Smooth muscle cell (in vitro differentiated cells): ENCODE results near the gene ADAMTS2. TPM values are rescaled to one million over a fixed set of nuclear protein-coding genes. Genes with fewer than 3 reads are reported as not detected.

Source experiments
- DNase-seq: peaks from one replicate; lab custom pipeline; 2025; ENCODE audit not compliant: unreplicated experiment; lab: John Stamatoyannopoulos, UW
- H2AFZ ChIP-seq: fragments of 200-600 bp; sonication (generic); 2 replicates; pipeline ENCODE4 v1.6.0; 2016; ENCODE audit warnings: antibody characterized with exemption, low read depth, mild to moderate bottlenecking
- H3F3A ChIP-seq: fragments of 200-600 bp; sonication (generic); 2 replicates; pipeline ENCODE4 v1.6.0; 2017; ENCODE audit warnings: antibody characterized with exemption, low read depth
- H3K27ac ChIP-seq: fragments of 200-600 bp; sonication (generic); 2 replicates; pipeline ENCODE4 v1.5.1; 2016; ENCODE audit warnings: low read depth, mild to moderate bottlenecking
- H3K27me3 ChIP-seq: fragments of 200-600 bp; sonication (generic); 2 replicates; pipeline ENCODE4 v1.6.1; 2016; ENCODE audit warnings: low read depth, mild to moderate bottlenecking
- H3K36me3 ChIP-seq: fragments of 200-600 bp; sonication (generic); 2 replicates; pipeline ENCODE4 v1.5.1; 2016; ENCODE audit warnings: low read depth
- H3K4me1 ChIP-seq: fragments of 200-600 bp; sonication (generic); 2 replicates; pipeline ENCODE4 v1.5.1; 2016; ENCODE audit warnings: low read depth
- H3K4me2 ChIP-seq: fragments of 200-600 bp; sonication (generic); 2 replicates; pipeline ENCODE4 v1.6.0; 2016; ENCODE audit warnings: mild to moderate bottlenecking
- H3K4me3 ChIP-seq: fragments of 200-600 bp; sonication (generic); 2 replicates; pipeline ENCODE4 v1.5.1; 2016; ENCODE audit warnings: mild to moderate bottlenecking
- H3K79me2 ChIP-seq: fragments of 200-600 bp; sonication (generic); 2 replicates; pipeline ENCODE4 v1.6.0; 2016; ENCODE audit warnings: low read depth, mild to moderate bottlenecking
- H3K9ac ChIP-seq: fragments of 200-600 bp; sonication (generic); 2 replicates; pipeline ENCODE4 v1.6.0; 2016; ENCODE audit warnings: low read depth
- H3K9me3 ChIP-seq: fragments of 200-600 bp; sonication (generic); replicated peaks from 2 replicates; pipeline ENCODE4 v1.5.1; 2016; ENCODE audit warnings: low read depth
- H4K20me1 ChIP-seq: fragments of 200-600 bp; sonication (generic); 2 replicates; pipeline ENCODE4 v1.6.0; 2016; ENCODE audit warnings: low read depth
- WGBS: methylation state at CpG from one replicate; pipeline ENCODE4 v1.1.7; 2016; ENCODE audit warnings: low lambda C conversion rate; 5-methylcytosine and 5-hydroxymethylcytosine counted together
- polyA plus RNA-seq: library from polyadenylated mRNA; unstranded; fragments of >200 nt; fragmentation: Nextera tagmentation; extraction: Ambion mirVana; gene quantifications from 2 replicates; pipeline ENCODE4 v1.2.1, GENCODE V29; 2016
- total RNA-seq: library from RNA; depleted of rRNA; stranded (reverse); fragments of >200 nt; gene quantifications from 2 replicates; pipeline ENCODE4 v1.2.3, GENCODE V29; 2014
- TF ChIP-seq, protein P1 (sequence below): fragments of 200-600 bp; sonication (generic); IDR thresholded peaks from 2 replicates; pipeline ENCODE4 v1.5.1; 2017; ENCODE audit warnings: borderline replicate concordance, mild to moderate bottlenecking, antibody characterized with exemption; ENCODE audit not compliant: insufficient read depth, poor library complexity, severe bottlenecking

The ADAMTS2 gene
- total and polyA plus RNA-seq, 2 experiments from 2014 or later, result 22.8 to 37.5 TPM

DNA sequence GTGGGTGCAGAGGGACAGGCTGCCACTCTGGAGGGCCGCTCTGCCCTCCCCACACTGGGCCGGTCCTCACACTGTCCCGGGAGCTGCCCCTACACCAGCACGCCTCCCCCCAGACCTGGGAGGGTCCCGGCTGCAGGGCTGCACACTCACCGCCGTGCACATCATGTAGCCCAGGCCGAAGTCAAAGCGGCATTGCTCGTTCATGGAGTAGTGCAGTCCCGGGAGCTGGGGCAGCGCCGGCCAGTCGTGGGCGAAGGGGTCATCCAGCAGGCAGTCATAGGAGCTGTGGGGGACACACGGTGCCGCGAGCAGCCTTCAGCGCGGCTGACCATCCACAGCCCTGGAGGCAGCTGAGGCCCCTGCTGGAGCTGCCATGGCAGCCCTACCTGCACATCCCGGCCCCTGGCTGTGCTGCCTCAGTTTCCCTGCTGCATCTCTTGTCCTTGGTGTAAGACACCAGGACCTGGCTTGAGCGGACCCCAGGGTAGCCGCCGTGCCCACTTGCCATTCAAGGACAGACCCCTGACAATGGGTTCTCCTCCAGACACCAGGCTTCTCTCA lies 191.8 kb downstream of the ADAMTS2 start:
- H3K27ac ChIP-seq, result no peak overlapping the region
- no peak overlapping the region for H3K4me2 ChIP-seq
- no peak overlapping the region for H3K4me3 ChIP-seq
- no peaks in the 10 kb centered on the region for H4K20me1 ChIP-seq
- H3K79me2 ChIP-seq, result no peaks in the 10 kb centered on the region
- H3K4me1 ChIP-seq, result no peaks in the 10 kb centered on the region
- no peaks in the 10 kb centered on the region for H3F3A ChIP-seq
- 97% methylated on average over 24 of the region's 24 CpGs for WGBS
- no peak for DNase-seq
- no peaks in the 10 kb centered on the region for H3K9me3 ChIP-seq
- no peak overlapping the region for H3K9ac ChIP-seq
- TF ChIP-seq, protein P1, sequence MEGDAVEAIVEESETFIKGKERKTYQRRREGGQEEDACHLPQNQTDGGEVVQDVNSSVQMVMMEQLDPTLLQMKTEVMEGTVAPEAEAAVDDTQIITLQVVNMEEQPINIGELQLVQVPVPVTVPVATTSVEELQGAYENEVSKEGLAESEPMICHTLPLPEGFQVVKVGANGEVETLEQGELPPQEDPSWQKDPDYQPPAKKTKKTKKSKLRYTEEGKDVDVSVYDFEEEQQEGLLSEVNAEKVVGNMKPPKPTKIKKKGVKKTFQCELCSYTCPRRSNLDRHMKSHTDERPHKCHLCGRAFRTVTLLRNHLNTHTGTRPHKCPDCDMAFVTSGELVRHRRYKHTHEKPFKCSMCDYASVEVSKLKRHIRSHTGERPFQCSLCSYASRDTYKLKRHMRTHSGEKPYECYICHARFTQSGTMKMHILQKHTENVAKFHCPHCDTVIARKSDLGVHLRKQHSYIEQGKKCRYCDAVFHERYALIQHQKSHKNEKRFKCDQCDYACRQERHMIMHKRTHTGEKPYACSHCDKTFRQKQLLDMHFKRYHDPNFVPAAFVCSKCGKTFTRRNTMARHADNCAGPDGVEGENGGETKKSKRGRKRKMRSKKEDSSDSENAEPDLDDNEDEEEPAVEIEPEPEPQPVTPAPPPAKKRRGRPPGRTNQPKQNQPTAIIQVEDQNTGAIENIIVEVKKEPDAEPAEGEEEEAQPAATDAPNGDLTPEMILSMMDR, result no peak
- no peaks in the 10 kb centered on the region for H3K27me3 ChIP-seq
- no peaks in the 10 kb centered on the region for H3K36me3 ChIP-seq
- H2AFZ ChIP-seq, result no peak overlapping the region

DNA sequence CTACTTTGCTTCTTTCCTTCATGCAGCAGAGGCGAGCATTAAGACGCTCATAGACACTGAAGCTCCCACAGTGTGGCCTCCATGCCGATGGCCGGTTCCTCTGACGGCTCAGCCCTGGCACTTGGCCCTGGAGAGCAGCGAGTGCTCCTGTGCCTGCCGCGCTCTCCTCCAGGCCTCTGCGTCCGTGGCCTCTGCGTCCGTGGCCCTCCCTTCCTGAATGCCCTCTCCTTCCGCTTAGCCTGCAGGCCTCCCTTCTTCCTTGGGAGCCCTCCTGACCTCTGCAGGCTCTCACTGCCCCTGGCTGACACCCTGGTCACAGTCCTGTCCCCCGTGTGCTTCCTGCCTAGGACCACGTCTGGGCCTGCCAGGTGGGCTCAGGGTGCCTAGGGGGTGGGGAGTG lies 192.3 kb downstream of the ADAMTS2 start:
- H3K4me1 ChIP-seq, result no peaks in the 10 kb centered on the region
- H4K20me1 ChIP-seq, result no peaks in the 10 kb centered on the region
- H3K79me2 ChIP-seq, result no peaks in the 10 kb centered on the region
- H3K27me3 ChIP-seq, result no peaks in the 10 kb centered on the region
- WGBS, result 97% methylated on average over 15 of the region's 15 CpGs
- TF ChIP-seq, protein P1, result no peak
- DNase-seq, result no peak
- H3K27ac ChIP-seq, result no peak overlapping the region
- H3K4me3 ChIP-seq, result no peak overlapping the region
- no peaks in the 10 kb centered on the region for H3K9me3 ChIP-seq
- H2AFZ ChIP-seq, result no peak overlapping the region
- no peak overlapping the region for H3K9ac ChIP-seq
- H3F3A ChIP-seq, result no peaks in the 10 kb centered on the region
- no peak overlapping the region for H3K4me2 ChIP-seq
- H3K36me3 ChIP-seq, result no peaks in the 10 kb centered on the region

DNA sequence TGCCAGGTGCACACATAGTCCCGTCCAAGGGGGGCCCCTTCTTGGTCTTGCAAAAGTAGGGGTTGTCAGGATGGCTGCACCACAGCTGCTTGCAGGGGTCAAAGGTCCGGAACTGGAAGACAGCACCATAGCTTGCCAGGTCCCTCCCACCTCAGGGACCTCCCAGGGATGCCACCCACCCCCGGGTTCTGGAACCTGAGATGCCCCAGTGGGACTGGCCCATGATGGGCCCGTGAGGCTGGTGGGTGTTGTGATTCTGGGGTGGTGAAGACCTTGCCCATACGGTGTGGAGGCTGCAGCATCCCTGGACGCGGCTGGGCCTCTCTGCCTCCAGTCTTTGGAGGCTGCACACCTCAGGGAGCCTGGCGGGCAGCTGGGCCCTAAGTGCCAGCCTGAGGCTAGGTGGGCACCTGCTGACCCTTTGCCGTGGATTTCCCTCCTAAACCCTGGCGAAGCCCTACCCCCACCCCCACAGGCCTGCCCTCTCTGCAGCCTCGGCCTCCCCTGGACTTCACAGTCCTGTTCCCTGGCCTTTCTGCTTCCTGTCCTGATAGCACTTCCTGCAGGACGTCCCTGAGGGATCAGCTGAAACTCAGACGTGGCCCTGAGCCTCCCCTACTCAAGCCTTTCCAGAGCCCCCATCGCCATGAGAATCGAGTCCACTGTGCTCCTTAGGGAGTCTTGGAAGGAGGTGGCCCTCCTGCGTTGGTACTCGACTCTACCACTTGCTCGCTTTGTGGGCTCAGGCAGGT lies 192.9 kb downstream of the ADAMTS2 start:
- no peak for DNase-seq
- 94% methylated on average over 18 of the region's 18 CpGs for WGBS
- TF ChIP-seq, protein P1, result no peak

More for the DNA sequence above, 192.9 kb downstream of the ADAMTS2 start:
- Histone ChIP-seq H3K9me3 (no peaks in the 10 kb centered on the region), H3F3A (no peaks in the 10 kb centered on the region), H4K20me1 (no peaks in the 10 kb centered on the region), H3K4me1 (no peaks in the 10 kb centered on the region), H3K4me2 (no peak overlapping the region), H3K9ac (no peak overlapping the region), H2AFZ (no peak overlapping the region), H3K27ac (no peak overlapping the region), H3K27me3 (no peaks in the 10 kb centered on the region), H3K4me3 (no peak overlapping the region), H3K79me2 (no peaks in the 10 kb centered on the region), H3K36me3 (no peaks in the 10 kb centered on the region)
